K562 (cell line): Measurements from ENCODE around the gene SPTBN5. TPM values are rescaled to one million over a fixed set of nuclear protein-coding genes. Genes with fewer than 3 reads are reported as not detected.

Experiments
- ATAC-seq: fragments of 200-7000 bp; cut with Tn5 transposase; 3 replicates; pipeline ENCODE4 v1.9.1; 2020; ENCODE audit warnings: moderate library complexity
- BruUV-seq: library from RNA; stranded (reverse); fragments of 400-500 nt; replicated peaks from 2 replicates; lab custom pipeline; 2021; lab: Mats Ljungman, UMichigan
- CTCF ChIA-PET: fragments of 300-600 bp; formaldehyde crosslinking; extraction: SDS; loops from one replicate; lab custom pipeline; 2021; ENCODE audit warnings: low intra/inter-chr PET ratio; lab: Yijun Ruan, JAX
- POLR2A ChIA-PET: fragments of 300-600, 350-650 bp; sonication (Branson Sonifier 250); formaldehyde crosslinking; extraction: SDS; loops from one replicate; lab custom pipeline; 2021; ENCODE audit warnings: antibody characterized with exemption, inconsistent platforms; lab: Yijun Ruan, JAX
- DNase-seq, 4 experiments: peaks; one replicate each; pipeline versions ENCODE4 v3.0.0 to v3.0.0-alpha.2; 2011 to 2018; ENCODE audit warnings: low spot score in 3 of 4, mixed read lengths in 3 of 4; ENCODE audit errors: extremely low read depth in 1 of 4
- FAIRE-seq: peaks from 2 replicates; lab custom pipeline; 2011; peaks lifted over from hg19 to GRCh38; lab: Jason Lieb, UNC
- H2AFZ ChIP-seq: 2 replicates; pipeline ENCODE4 v1.6.0; 2011; ENCODE audit warnings: low read depth, low read length, control low read depth, inconsistent platforms
- H3K27ac ChIP-seq: fragments of 200-600 bp; 3 replicates; pipeline ENCODE4 v1.8.0; 2011; ENCODE audit warnings: low read depth, mild to moderate bottlenecking, control low read depth, inconsistent platforms, low read length, moderate library complexity, mixed read lengths; ENCODE audit errors: extremely low read depth
- H3K27me3 ChIP-seq, 2 experiments: fragments of 300-600 bp in 1 of 2; 2 replicates in 1 of 2; 3 replicates in 1 of 2; pipeline versions ENCODE4 v1.6.0 to v1.8.0; 2011; ENCODE audit warnings: inconsistent platforms in 2 of 2, low read length in 2 of 2, mild to moderate bottlenecking in 1 of 2, mixed read lengths in 1 of 2, moderate library complexity in 1 of 2; ENCODE audit not compliant: control insufficient read depth in 2 of 2, insufficient read depth in 2 of 2
- H3K36me3 ChIP-seq: fragments of 300-600 bp; 3 replicates; pipeline ENCODE4 v1.8.0; 2011; ENCODE audit warnings: mild to moderate bottlenecking, low read length, inconsistent platforms; ENCODE audit not compliant: control insufficient read depth, insufficient read depth
- H3K4me1 ChIP-seq, 2 experiments: fragments of 200-600 bp in 1 of 2; replicated peaks in 1 of 2; 2 replicates in 1 of 2; 3 replicates in 1 of 2; pipeline versions ENCODE4 v1.5.1 to v1.8.0; 2011; ENCODE audit warnings: inconsistent platforms in 2 of 2, low read length in 2 of 2, mild to moderate bottlenecking in 1 of 2, mixed read lengths in 1 of 2, moderate library complexity in 1 of 2; ENCODE audit not compliant: control insufficient read depth in 2 of 2, insufficient read depth in 2 of 2
- H3K4me2 ChIP-seq: 2 replicates; pipeline ENCODE4 v1.6.1; 2011; ENCODE audit warnings: low read length, control low read depth, inconsistent platforms, mixed read lengths; ENCODE audit not compliant: insufficient read depth
- H3K4me3 ChIP-seq: fragments of 200-600 bp; sonication (generic), shearing (Covaris generic); 2 replicates; pipeline ENCODE4 v1.5.1; 2016; ENCODE audit warnings: control low read depth, inconsistent platforms
- H3K79me2 ChIP-seq: fragments of 200-600 bp; 3 replicates; pipeline ENCODE4 v1.8.0; 2011; ENCODE audit warnings: low read length, inconsistent platforms; ENCODE audit not compliant: control insufficient read depth, insufficient read depth
- H3K9ac ChIP-seq, 2 experiments: 2 replicates each; pipeline versions ENCODE4 v1.6.0 to v1.6.1; 2011; ENCODE audit warnings: low read depth in 2 of 2, low read length in 2 of 2, control low read depth in 1 of 2, inconsistent platforms in 1 of 2, mild to moderate bottlenecking in 1 of 2, mixed read lengths in 1 of 2; ENCODE audit not compliant: insufficient read depth in 1 of 2
- H3K9me1 ChIP-seq: one replicate; pipeline ENCODE4 v1.6.0; 2011; ENCODE audit warnings: inconsistent platforms, mild to moderate bottlenecking, low read length, moderate library complexity; ENCODE audit not compliant: control insufficient read depth, insufficient read depth
- H3K9me3 ChIP-seq: replicated peaks from 2 replicates; pipeline ENCODE4 v1.5.1; 2011; ENCODE audit warnings: low read depth, low read length, inconsistent platforms; ENCODE audit not compliant: control insufficient read depth, insufficient read depth
- H4K20me1 ChIP-seq: replicated peaks from 2 replicates; pipeline ENCODE4 v1.6.1; 2011; ENCODE audit warnings: low read length, inconsistent platforms, mixed read lengths; ENCODE audit not compliant: control insufficient read depth, insufficient read depth
- GABPB1 ChIP-seq: sonication (generic); formaldehyde crosslinking; IDR thresholded peaks from 2 replicates; pipeline ENCODE4 v1.8.0; 2022; ENCODE audit warnings: mild to moderate bottlenecking, missing genetic modification reagents
- PHF20 ChIP-seq: fragments of 450-650 bp; IDR thresholded peaks from 2 replicates; pipeline ENCODE4 v1.6.1; 2018; ENCODE audit not compliant: partially characterized antibody
- POLR2G ChIP-seq: fragments of 200-400 bp; formaldehyde crosslinking; IDR thresholded peaks from 2 replicates; pipeline ENCODE4 v1.6.1; 2017; ENCODE audit warnings: low read depth, mild to moderate bottlenecking, antibody characterized with exemption, low read length, moderate library complexity
- ZNF589 ChIP-seq: fragments of 200-800 bp; sonication (Bioruptor generic); IDR thresholded peaks from 2 replicates; pipeline ENCODE4 v1.6.1; 2016; ENCODE audit warnings: low read depth, missing genetic modification characterization, missing compliant biosample characterization
- WGBS: fragments of 100-300 bp; shearing (Covaris generic); methylation state at CpG from one replicate; pipeline ENCODE4 v1.1.6; 2016; ENCODE audit warnings: low coverage, mixed read lengths; ENCODE audit not compliant: insufficient coverage; ENCODE audit errors: missing lambda C conversion rate; 5-methylcytosine and 5-hydroxymethylcytosine counted together
- in situ Hi-C: fragments of 300-500 bp; cut with MboI; formaldehyde crosslinking; loops from 4 replicates; pipeline ENCODE4 v1.15.0; 2018; ENCODE audit warnings: inconsistent platforms, mixed read lengths
- intact Hi-C: fragments of 100-400 bp; cut with micrococcal nuclease; formaldehyde crosslinking; loops from 2 replicates; pipeline ENCODE4 v1.14.2; 2022
- polyA plus RNA-seq, 8 experiments: library from polyadenylated mRNA; depleted of rRNA in 4 of 8; stranded (reverse) in 5 of 8; unstranded in 3 of 8; fragments of >200 nt; fragmentation: Nextera tagmentation in 2 of 8; fragmentation: Illumina TruSeq in 1 of 8; extraction: Ambion mirVana in 2 of 8; extraction: Trizol in 1 of 8; gene quantifications; 2 replicates each; pipeline versions ENCODE4 v1.2.1 to v1.2.3, GENCODE V29; 2011 to 2014; ENCODE audit warnings: inconsistent platforms in 1 of 8, missing spikeins in 1 of 8
- total RNA-seq, 7 experiments: library from RNA; depleted of rRNA in 6 of 7; stranded (reverse); fragments of >200 nt in 6 of 7; fragmentation: Illumina TruSeq in 2 of 7; extraction: Trizol in 2 of 7; gene quantifications; 2 replicates each; pipeline versions ENCODE4 v1.2.1 to v1.2.3, GENCODE V29; 2011 to 2021; ENCODE audit warnings: low replicate concordance in 1 of 7
- TF ChIP-seq, protein P1 (sequence below), 2 experiments: fragments of 200-800 bp in 1 of 2; sonication (Bioruptor generic) in 1 of 2; sonication (generic) in 1 of 2; formaldehyde crosslinking in 1 of 2; IDR thresholded peaks in 1 of 2; conservative IDR thresholded peaks in 1 of 2; 2 replicates each; pipeline versions ENCODE4 v1.5.0 to v1.6.1; 2016 to 2020; ENCODE audit warnings: missing compliant biosample characterization in 1 of 2, missing genetic modification characterization in 1 of 2, missing genetic modification reagents in 1 of 2

SPTBN5 gene
- total and polyA plus RNA-seq, 9 of the 15 experiments (the other 6 are each of a cell fraction or from before 2014, with no cell fraction given): 0.02 TPM; not detected in 8

GRCh38 chr15:41851167-41851523, 42.7 kb downstream of the SPTBN5 start:
- DNase-seq (no peak), FAIRE-seq (no peak)

More at GRCh38 chr15:41851167-41851523, 42.7 kb downstream of the SPTBN5 start:
- Histone ChIP-seq H3K27ac (no peak overlapping the region), H3K4me1 (peaks cover 0 to 32% of the 10 kb centered on the region in 2 experiments; a peak in 1 of 5 replicates), H3K4me3 (no peak overlapping the region), H3K27me3 (peaks cover 36 to 57% of the 10 kb centered on the region in 2 experiments; a peak in 4 of 5 replicates), H4K20me1 (peaks cover 9% of the 10 kb centered on the region), H2AFZ (no peak overlapping the region), H3K4me2 (no peak overlapping the region), H3K9ac (no peak overlapping the region; a peak in 1 of 4 replicates), H3K36me3 (peaks cover 5% of the 10 kb centered on the region; the same call in 1 of the 3 replicates), H3K79me2 (no peaks in the 10 kb centered on the region), H3K9me3 (no peaks in the 10 kb centered on the region), H3K9me1 (no peaks in the 10 kb centered on the region)
- CTCF ChIA-PET: no interaction called here
- POLR2A ChIA-PET: interaction anchor here (1.1 to 3.0 kb wide), 5 partner anchors 8 to 73 kb away, joined by 3 to 10 read pairs (median 3); partner anchors contain the start of gene PLA2G4B
- TF ChIP-seq, protein P1, sequence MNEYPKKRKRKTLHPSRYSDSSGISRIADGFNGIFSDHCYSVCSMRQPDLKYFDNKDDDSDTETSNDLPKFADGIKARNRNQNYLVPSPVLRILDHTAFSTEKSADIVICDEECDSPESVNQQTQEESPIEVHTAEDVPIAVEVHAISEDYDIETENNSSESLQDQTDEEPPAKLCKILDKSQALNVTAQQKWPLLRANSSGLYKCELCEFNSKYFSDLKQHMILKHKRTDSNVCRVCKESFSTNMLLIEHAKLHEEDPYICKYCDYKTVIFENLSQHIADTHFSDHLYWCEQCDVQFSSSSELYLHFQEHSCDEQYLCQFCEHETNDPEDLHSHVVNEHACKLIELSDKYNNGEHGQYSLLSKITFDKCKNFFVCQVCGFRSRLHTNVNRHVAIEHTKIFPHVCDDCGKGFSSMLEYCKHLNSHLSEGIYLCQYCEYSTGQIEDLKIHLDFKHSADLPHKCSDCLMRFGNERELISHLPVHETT (CRISPR knock-in tag; conservative IDR thresholded peaks at IDR 0.05 in 1 of 2, IDR thresholded peaks at IDR 0.05 in 1 of 2): no peak
- TF ChIP-seq PHF20: no peak
- TF ChIP-seq ZNF589: no peak
- TF ChIP-seq GABPB1 (CRISPR knock-in tag): no peak
- peak; percentile 62 for TF ChIP-seq POLR2G
- WGBS: 5% methylated on average over 11 of the region's 11 CpGs
- intact Hi-C loops (no loop called here), in situ Hi-C loops (no loop called here)
- ATAC-seq: no peak
- no TSS peak for BruUV-seq
